GM21717 (cell line): ENCODE results near the gene HBS1L.

ENCODE experiments used
- ATAC-seq: cut with Tn5 transposase; IDR thresholded peaks from one replicate; pipeline ENCODE4 v1.9.1; 2021; ENCODE audit warnings: mild to moderate bottlenecking, moderate library complexity; ENCODE audit not compliant: unreplicated experiment

Gene HBS1L

GRCh38 chr6:134954272-134955000 is 100.2 kb downstream of the HBS1L start:
- no peak for ATAC-seq

- ATAC-seq = no peak
These were observed 102.9 kb downstream of the HBS1L start for GRCh38 chr6:134951494-134952263.

- ATAC-seq = no peak
These were observed 104.1 kb downstream of the HBS1L start for GRCh38 chr6:134950482-134950881.

GRCh38 chr6:134949927-134950326 is 104.7 kb downstream of the HBS1L start, which contains the start of gene ALDH8A1:
Gene ALDH8A1 (minus strand): TSS chr6:134950101. CDS start chr6:134950053, 48 bp downstream.
- ATAC-seq = no peak

GRCh38 chr6:134948691-134949090 is 105.9 kb downstream of the HBS1L start:
- ATAC-seq = no peak

GRCh38 chr6:134948142-134948541 is 106.5 kb downstream of the HBS1L start:
- no peak for ATAC-seq

GRCh38 chr6:134945045-134945444 is 109.6 kb downstream of the HBS1L start:
- ATAC-seq = no peak

GRCh38 chr6:134943522-134944111 is 111.0 kb downstream of the HBS1L start:
- ATAC-seq = no peak

- ATAC-seq = no peak
These were observed 115.7 kb downstream of the HBS1L start for GRCh38 chr6:134938896-134939295.

GRCh38 chr6:134937426-134937825 is 117.2 kb downstream of the HBS1L start:
- no peak for ATAC-seq

GRCh38 chr6:134936931-134937330 is 117.7 kb downstream of the HBS1L start:
- ATAC-seq = no peak

- ATAC-seq = no peak
These were observed 118.1 kb downstream of the HBS1L start for GRCh38 chr6:134936476-134936875.

- no peak for ATAC-seq
These were observed 119.7 kb downstream of the HBS1L start for GRCh38 chr6:134934793-134935485.

GRCh38 chr6:134932535-134933470 is 121.8 kb downstream of the HBS1L start:
- no peak for ATAC-seq

GRCh38 chr6:134932098-134932497 is 122.5 kb downstream of the HBS1L start:
- no peak for ATAC-seq

GRCh38 chr6:134930463-134930862 is 124.2 kb downstream of the HBS1L start:
- ATAC-seq = no peak

GRCh38 chr6:134928151-134928900 is 126.3 kb downstream of the HBS1L start:
- ATAC-seq = no peak

GRCh38 chr6:134925800-134926199 is 128.8 kb downstream of the HBS1L start:
- no peak for ATAC-seq

GRCh38 chr6:134921721-134922261 is 132.8 kb downstream of the HBS1L start:
- no peak for ATAC-seq
